ENCODE data around the gene NPAS3. TPM values are rescaled to one million over a fixed set of nuclear protein-coding genes. Genes with fewer than 3 reads are reported as not detected.

The NPAS3 gene
- total RNA-seq, 2 donors from 2014 or later: 0.33 to 0.78 TPM

- Histone ChIP-seq H3K4me1 (no peaks in the 10 kb centered on the region), H3K36me3 (replicated peaks in 1 of 2; ENCODE audit: insufficient read depth in 1 of 2, low read depth in 2 of 2) (no peaks in the 10 kb centered on the region), H3K9me3 (no peaks in the 10 kb centered on the region), H3K27me3 (no peaks in the 10 kb centered on the region), H3K4me3 (no peak overlapping the region), H3K27ac (no peak overlapping the region)
- intact Hi-C loops (cut with DNase I): no loop called here
- no peak for ATAC-seq
- WGBS, 2 donors: 84 to 92% methylated on average over 6 of the region's 6 CpGs
- DNase-seq: no peak
- TF ChIP-seq POLR2A (IDR thresholded peaks at IDR 0.05) (no peak), CTCF (IDR thresholded peaks at IDR 0.05) (no peak)
These were observed 24.3 kb upstream of the NPAS3 start for GRCh38 chr14:32914391-32914790.

GRCh38 chr14:32920696-32921276 is 17.9 kb upstream of the NPAS3 start:
- Histone ChIP-seq H3K4me1 (no peaks in the 10 kb centered on the region), H3K9me3 (no peaks in the 10 kb centered on the region), H3K4me3 (no peak overlapping the region), H3K27me3 (no peaks in the 10 kb centered on the region), H3K36me3 (replicated peaks in 1 of 2; ENCODE audit: insufficient read depth in 1 of 2, low read depth in 2 of 2) (no peaks in the 10 kb centered on the region), H3K27ac (no peak overlapping the region)
- no peak for TF ChIP-seq CTCF (IDR thresholded peaks at IDR 0.05)
- no peak for TF ChIP-seq POLR2A (IDR thresholded peaks at IDR 0.05)
- DNase-seq: no peak
- no peak for ATAC-seq
- 28 to 51% methylated on average over 6 of the region's 6 CpGs for WGBS, 2 donors
- intact Hi-C loops (cut with DNase I): no loop called here

GRCh38 chr14:32925439-32925838 is 13.2 kb upstream of the NPAS3 start:
- TF ChIP-seq CTCF (IDR thresholded peaks at IDR 0.05) (no peak), POLR2A (IDR thresholded peaks at IDR 0.05) (no peak)
- no peak for ATAC-seq
- Histone ChIP-seq H3K4me1 (no peaks in the 10 kb centered on the region), H3K36me3 (replicated peaks in 1 of 2; ENCODE audit: insufficient read depth in 1 of 2, low read depth in 2 of 2) (no peaks in the 10 kb centered on the region), H3K27me3 (no peaks in the 10 kb centered on the region), H3K27ac (no peak overlapping the region), H3K4me3 (no peak overlapping the region), H3K9me3 (no peaks in the 10 kb centered on the region)
- intact Hi-C loops (cut with DNase I): no loop called here
- no peak for DNase-seq

GRCh38 chr14:32932302-32932913 is 6.3 kb upstream of the NPAS3 start:
- Histone ChIP-seq H3K9me3 (no peaks in the 10 kb centered on the region), H3K27me3 (peaks cover 0 to 29% of the 10 kb centered on the region in 2 donors), H3K27ac (no peak overlapping the region), H3K4me3 (no peak overlapping the region), H3K4me1 (peaks cover 27% of the 10 kb centered on the region), H3K36me3 (replicated peaks in 1 of 2; ENCODE audit: insufficient read depth in 1 of 2, low read depth in 2 of 2) (no peaks in the 10 kb centered on the region)
- WGBS, 2 donors: 44 to 51% methylated on average over 24 to 30 of the region's 30 CpGs
- DNase-seq: no peak
- no peak for ATAC-seq
- intact Hi-C loops (cut with DNase I): no loop called here
- TF ChIP-seq POLR2A (IDR thresholded peaks at IDR 0.05) (no peak), CTCF (IDR thresholded peaks at IDR 0.05) (no peak)
